Endodermal cell (in vitro differentiated cells): ENCODE results near the gene GRIK4. TPM values are rescaled to one million over a fixed set of nuclear protein-coding genes. Genes with fewer than 3 reads are reported as not detected.

Experiments used
- DNase-seq: peaks from one replicate; pipeline ENCODE4 v3.0.0-alpha.2; 2017
- H3K27ac ChIP-seq: 2 replicates; pipeline ENCODE4 v1.5.1; 2013; ENCODE audit warnings: mild to moderate bottlenecking, low read depth, low read length, moderate library complexity
- H3K27me3 ChIP-seq: 2 replicates; pipeline ENCODE4 v1.6.1; 2013; ENCODE audit warnings: mild to moderate bottlenecking, low read length, moderate library complexity; ENCODE audit not compliant: insufficient read depth, control insufficient read depth, poor library complexity, severe bottlenecking
- H3K36me3 ChIP-seq: 2 replicates; pipeline ENCODE4 v1.7.0; 2013; ENCODE audit warnings: mild to moderate bottlenecking, low read length, moderate library complexity; ENCODE audit not compliant: control insufficient read depth, insufficient read depth
- H3K4me1 ChIP-seq: one replicate; pipeline ENCODE4 v1.7.0; 2013; ENCODE audit warnings: low read length; ENCODE audit not compliant: control insufficient read depth, insufficient read depth
- H3K4me3 ChIP-seq: 2 replicates; pipeline ENCODE4 v1.5.1; 2013; ENCODE audit warnings: mild to moderate bottlenecking, low read length, moderate library complexity
- H3K9ac ChIP-seq: 2 replicates; pipeline ENCODE4 v1.6.1; 2013; ENCODE audit warnings: mild to moderate bottlenecking, low read length, moderate library complexity; ENCODE audit not compliant: poor library complexity, severe bottlenecking; ENCODE audit errors: extremely low read depth
- H3K9me3 ChIP-seq: 2 replicates; pipeline ENCODE4 v1.6.1; 2013; ENCODE audit warnings: mild to moderate bottlenecking, low read length, moderate library complexity; ENCODE audit not compliant: control insufficient read depth
- H3K27ac Mint-ChIP-seq: 2 replicates; pipeline ENCODE4 v1.8.0; 2020; ENCODE audit warnings: mixed read lengths
- H3K27me3 Mint-ChIP-seq: 2 replicates; pipeline ENCODE4 v1.8.0; 2021; ENCODE audit warnings: mild to moderate bottlenecking, mixed read lengths; ENCODE audit not compliant: insufficient read depth
- H3K36me3 Mint-ChIP-seq: 2 replicates; pipeline ENCODE4 v1.8.0; 2020; ENCODE audit warnings: low read depth, mixed read lengths
- H3K4me1 Mint-ChIP-seq: 2 replicates; pipeline ENCODE4 v1.8.0; 2020; ENCODE audit warnings: mixed read lengths
- H3K4me3 Mint-ChIP-seq: 2 replicates; pipeline ENCODE4 v1.8.0; 2020; ENCODE audit warnings: mild to moderate bottlenecking, moderate library complexity, mixed read lengths
- H3K9me3 Mint-ChIP-seq: 2 replicates; pipeline ENCODE4 v1.8.0; 2020; ENCODE audit warnings: mild to moderate bottlenecking, mixed read lengths
- CTCF ChIP-seq: fragments of 200-600 bp; sonication (generic); conservative IDR thresholded peaks from 2 replicates; pipeline ENCODE4 v1.5.0; 2021; ENCODE audit warnings: antibody characterized with exemption, mild to moderate bottlenecking
- WGBS, 2 experiments: methylation state at CpG; one replicate each; pipeline versions ENCODE4 v1.1.5 to v1.1.7; 2013; ENCODE audit warnings: missing lambda C conversion rate in 2 of 2, mixed read lengths in 1 of 2; ENCODE audit not compliant: insufficient coverage in 1 of 2, insufficient read length in 1 of 2; 5-methylcytosine and 5-hydroxymethylcytosine counted together
- total RNA-seq, 2 donors: library from RNA; stranded (reverse); fragmentation: NEBNext Ultra II Directional in 1 of 2; extraction: Animal tissue kit (Norgen Biotek cat#: 25700) in 1 of 2; gene quantifications; 2 replicates in 1 of 2; 3 replicates in 1 of 2; pipeline ENCODE4 v1.2.1, GENCODE V29; 2021

GRIK4 gene
- total RNA-seq, 2 donors from 2014 or later, result 1.7 to 3.5 TPM

- TF ChIP-seq CTCF, result no peak
- no peaks in the 10 kb centered on the region for H3K27me3 ChIP-seq
- H3K4me3 Mint-ChIP-seq, result no peak overlapping the region
- no peak overlapping the region for H3K9ac ChIP-seq
- H3K4me1 ChIP-seq, result no peaks in the 10 kb centered on the region
- no peak overlapping the region for H3K4me3 ChIP-seq
- H3K27ac Mint-ChIP-seq, result no peak overlapping the region
- H3K27me3 Mint-ChIP-seq, result no peaks in the 10 kb centered on the region
- no peaks in the 10 kb centered on the region for H3K36me3 Mint-ChIP-seq
- H3K9me3 ChIP-seq, result no peaks in the 10 kb centered on the region
- no peak overlapping the region for H3K27ac ChIP-seq
- H3K9me3 Mint-ChIP-seq, result no peaks in the 10 kb centered on the region
- DNase-seq, result no peak
- WGBS, 2 experiments, result 91 to 98% methylated on average over 6 to 10 of the region's 10 CpGs
- H3K36me3 ChIP-seq, result no peaks in the 10 kb centered on the region
- H3K4me1 Mint-ChIP-seq, result peaks cover 5% of the 10 kb centered on the region
Measured at GRCh38 chr11:120547316-120547715, 35.8 kb downstream of the GRIK4 start.

- Mint-ChIP-seq H3K27ac (no peak overlapping the region), H3K4me3 (no peak overlapping the region), H3K36me3 (no peaks in the 10 kb centered on the region), H3K9me3 (no peaks in the 10 kb centered on the region), H3K27me3 (peaks cover under 1% of the 10 kb centered on the region), H3K4me1 (peaks cover 6% of the 10 kb centered on the region)
- peak; percentile 60 for TF ChIP-seq CTCF
- H3K36me3 ChIP-seq, result no peaks in the 10 kb centered on the region
- WGBS, 2 experiments, result 73 to 84% methylated on average over 10 to 15 of the region's 15 CpGs
- H3K9me3 ChIP-seq, result no peaks in the 10 kb centered on the region
- no peaks in the 10 kb centered on the region for H3K4me1 ChIP-seq
- H3K4me3 ChIP-seq, result no peak overlapping the region
- H3K9ac ChIP-seq, result no peak overlapping the region
- no peak overlapping the region for H3K27ac ChIP-seq
- no peaks in the 10 kb centered on the region for H3K27me3 ChIP-seq
- DNase-seq, result no peak
Measured at GRCh38 chr11:120547811-120548681, 36.5 kb downstream of the GRIK4 start.

- no peak for DNase-seq
- Mint-ChIP-seq H3K27ac (no peak overlapping the region), H3K9me3 (no peaks in the 10 kb centered on the region), H3K36me3 (no peaks in the 10 kb centered on the region), H3K4me3 (no peak overlapping the region), H3K4me1 (peaks cover 9% of the 10 kb centered on the region), H3K27me3 (peaks cover 5% of the 10 kb centered on the region)
- Histone ChIP-seq H3K27me3 (no peaks in the 10 kb centered on the region), H3K36me3 (no peaks in the 10 kb centered on the region), H3K9me3 (no peaks in the 10 kb centered on the region), H3K4me1 (no peaks in the 10 kb centered on the region), H3K9ac (no peak overlapping the region), H3K27ac (no peak overlapping the region), H3K4me3 (no peak overlapping the region)
- 69 to 80% methylated on average over 4 to 6 of the region's 6 CpGs for WGBS, 2 experiments
- no peak for TF ChIP-seq CTCF
Measured at GRCh38 chr11:120548682-120549209, 37.2 kb downstream of the GRIK4 start.
